WERI-Rb-1 (cell line): ENCODE data around the gene USE1.

Experiments used
- DNase-seq: peaks from one replicate; pipeline ENCODE4 v3.0.0-alpha.2; 2020
- H3K27ac ChIP-seq: fragments of 250-450 bp; sonication (Bioruptor Pico); 2 replicates; pipeline ENCODE4 v1.5.1; 2020; ENCODE audit warnings: mild to moderate bottlenecking, moderate library complexity
- H3K27me3 ChIP-seq: fragments of 250-450 bp; sonication (Bioruptor Pico); 2 replicates; pipeline ENCODE4 v1.5.1; 2021; ENCODE audit warnings: mild to moderate bottlenecking, low read depth, moderate library complexity; ENCODE audit not compliant: insufficient read depth, severe bottlenecking
- H3K36me3 ChIP-seq: fragments of 250-450 bp; sonication (Bioruptor Pico); 2 replicates; pipeline ENCODE4 v1.5.1; 2020; ENCODE audit warnings: mild to moderate bottlenecking, moderate library complexity
- H3K4me3 ChIP-seq: 2 replicates; pipeline ENCODE4 v1.5.1; 2011; ENCODE audit warnings: low read depth, mild to moderate bottlenecking, control low read depth, low read length
- H3K9me3 ChIP-seq: fragments of 250-450 bp; sonication (Bioruptor Pico); 2 replicates; pipeline ENCODE4 v1.5.1; 2021; ENCODE audit warnings: mild to moderate bottlenecking, moderate library complexity; ENCODE audit not compliant: severe bottlenecking
- CTCF ChIP-seq: IDR thresholded peaks from 2 replicates; pipeline ENCODE4 v1.5.1; 2011; ENCODE audit warnings: low read depth, mild to moderate bottlenecking, control low read depth, inconsistent platforms, low read length

The USE1 gene

DNA sequence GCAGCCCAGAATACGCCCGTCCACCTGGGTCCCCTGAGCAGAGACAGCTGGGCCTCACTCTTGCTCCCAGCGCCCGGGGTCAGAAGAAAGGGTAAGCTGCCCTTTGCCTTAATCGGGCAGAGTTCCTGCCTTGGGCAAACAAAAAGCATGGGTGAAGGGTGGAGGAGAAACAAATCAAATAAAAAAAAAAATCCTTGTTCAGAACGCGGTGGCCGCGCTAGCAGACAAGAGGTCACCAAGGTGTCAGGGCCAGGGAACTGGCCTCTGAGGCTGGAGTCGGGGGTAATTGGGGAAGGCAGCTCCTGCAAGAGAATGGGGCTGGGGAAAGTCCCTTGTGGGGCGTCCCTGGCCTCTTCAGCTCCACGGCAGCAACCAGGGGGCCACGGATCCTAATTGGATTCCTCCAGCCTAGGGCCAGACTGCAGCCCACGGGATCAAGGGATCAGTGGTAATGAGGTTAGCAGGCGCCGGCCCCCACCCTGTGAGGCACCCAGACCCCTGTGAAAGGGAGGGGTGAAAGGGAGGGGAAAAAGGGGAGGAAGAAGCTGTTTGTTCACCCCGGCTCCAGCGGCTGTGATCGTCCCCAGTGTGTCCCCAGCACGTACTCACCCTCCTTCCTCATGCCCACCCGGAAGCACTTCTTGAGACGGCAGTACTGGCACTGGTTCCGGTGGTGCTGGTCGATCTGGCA is 25.1 kb downstream of the USE1 start:
- peak; percentile 93 for DNase-seq
- peak overlapping the region; percentile 21 for H3K4me3 ChIP-seq
- peaks cover 63% of the 10 kb centered on the region for H3K36me3 ChIP-seq
- no peak for TF ChIP-seq CTCF
- no peaks in the 10 kb centered on the region for H3K9me3 ChIP-seq
- H3K27me3 ChIP-seq: no peaks in the 10 kb centered on the region
- H3K27ac ChIP-seq: peak overlapping the region; percentile 89

GRCh38 chr19:17240826-17241399 is 25.8 kb downstream of the USE1 start:
- H3K27ac ChIP-seq: peak overlapping the region; percentile 89
- TF ChIP-seq CTCF: no peak
- H3K9me3 ChIP-seq: no peaks in the 10 kb centered on the region
- H3K36me3 ChIP-seq: peaks cover 57% of the 10 kb centered on the region
- H3K27me3 ChIP-seq: no peaks in the 10 kb centered on the region
- H3K4me3 ChIP-seq: peak overlapping the region; percentile 21
- DNase-seq: no peak

- H3K27me3 ChIP-seq: no peaks in the 10 kb centered on the region
- peak overlapping the region; percentile 89 for H3K27ac ChIP-seq
- TF ChIP-seq CTCF: no peak
- no peak for DNase-seq
- no peaks in the 10 kb centered on the region for H3K9me3 ChIP-seq
- peaks cover 46% of the 10 kb centered on the region for H3K36me3 ChIP-seq
- H3K4me3 ChIP-seq: peak overlapping the region; percentile 72
Measured at GRCh38 chr19:17242431-17243208, 27.5 kb downstream of the USE1 start.

GRCh38 chr19:17243211-17243829 is 28.2 kb downstream of the USE1 start:
- H3K36me3 ChIP-seq: peaks cover 39% of the 10 kb centered on the region
- no peak for TF ChIP-seq CTCF
- no peak for DNase-seq
- H3K27me3 ChIP-seq: no peaks in the 10 kb centered on the region
- no peaks in the 10 kb centered on the region for H3K9me3 ChIP-seq
- peak overlapping the region; percentile 72 for H3K4me3 ChIP-seq
- peak overlapping the region; percentile 89 for H3K27ac ChIP-seq

DNA sequence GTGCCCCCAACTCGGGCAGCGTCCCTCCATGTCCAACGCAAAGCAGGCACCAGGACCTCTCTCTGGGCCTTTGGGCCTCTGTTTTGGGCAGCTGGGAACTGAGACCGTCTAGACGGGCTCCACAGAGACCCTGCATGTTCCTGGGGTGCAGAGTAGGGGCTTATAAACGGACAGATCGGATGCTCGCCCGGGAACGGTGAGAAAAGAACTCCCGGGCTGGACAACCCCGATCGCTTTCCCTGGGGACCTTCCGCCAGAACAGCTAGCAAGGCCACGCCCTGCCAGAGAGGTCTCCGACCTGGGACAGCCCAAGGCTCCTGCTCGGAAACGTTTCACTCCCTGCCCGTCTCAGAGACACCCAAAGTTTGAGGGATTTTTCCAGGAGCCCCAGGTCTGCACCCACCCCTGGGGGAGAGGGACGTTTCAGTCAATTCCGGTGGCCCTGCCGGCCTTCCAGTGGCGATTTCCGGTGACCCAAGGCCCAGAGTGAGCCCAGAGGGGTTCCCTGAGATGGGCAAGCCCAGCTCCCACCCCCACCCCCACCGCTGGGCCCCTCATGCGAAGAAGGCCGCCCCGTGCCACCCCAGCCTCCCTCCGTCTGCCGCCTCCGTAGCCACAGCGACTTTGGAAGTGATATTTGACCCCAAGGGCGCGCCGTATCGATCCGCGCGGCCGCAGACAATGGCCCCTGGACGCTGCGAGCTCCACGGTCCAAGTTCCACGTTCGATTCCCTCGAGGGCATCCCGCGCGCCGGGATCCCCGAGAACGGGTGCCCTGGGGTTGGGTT is 28.9 kb downstream of the USE1 start:
- DNase-seq: peak; percentile 46
- no peaks in the 10 kb centered on the region for H3K9me3 ChIP-seq
- H3K36me3 ChIP-seq: peaks cover 31% of the 10 kb centered on the region
- peak overlapping the region; percentile 72 for H3K4me3 ChIP-seq
- H3K27me3 ChIP-seq: no peaks in the 10 kb centered on the region
- peak overlapping the region; percentile 89 for H3K27ac ChIP-seq
- TF ChIP-seq CTCF: no peak
